ENCODE results near the gene DSCAM.

Gene DSCAM

GRCh38 chr21:40853956-40854688, 7.2 kb upstream of the DSCAM start:
- Histone ChIP-seq H3K36me3 (no peaks in the 10 kb centered on the region), H3K27me3 (no peaks in the 10 kb centered on the region), H3K4me1 (peaks cover 11 to 38% (median 13%) of the 10 kb centered on the region in 10 experiments; a peak in 19 of 20 replicates), H3K27ac (peak overlapping the region in 4 of 11 experiments; percentile 23 to 79 (median 56); a peak in 7 of 22 replicates), H3K4me3 (no peak overlapping the region; a peak in 1 of 20 replicates), H3K9ac (peak overlapping the region in 2 of 11 experiments; percentile 58 to 61; a peak in 4 of 22 replicates), H4K20me1 (no peaks in the 10 kb centered on the region), H3K4me2 (peak overlapping the region; percentile 52 to 94 (median 61); a peak in 21 of 22 replicates), H3K9me3 (replicated peaks in 1 of 11) (peaks cover 8 to 25% (median 17%) of the 10 kb centered on the region in 11 experiments; a peak in 19 of 22 replicates)
- TF ChIP-seq Cebpa-rat (IDR thresholded peaks at IDR 0.05), result no peak

- peaks cover 11 to 43% (median 13%) of the 10 kb centered on the region in 10 experiments; a peak in 19 of 20 replicates for H3K4me1 ChIP-seq
- H3K9me3 ChIP-seq (replicated peaks in 1 of 11), result peaks cover 5 to 15% (median 10%) of the 10 kb centered on the region in 11 experiments; a peak in 19 of 22 replicates
- no peak for TF ChIP-seq Cebpa-rat (IDR thresholded peaks at IDR 0.05)
- H3K36me3 ChIP-seq, result no peaks in the 10 kb centered on the region
- no peaks in the 10 kb centered on the region for H4K20me1 ChIP-seq
- H3K4me3 ChIP-seq, result no peak overlapping the region
- H3K4me2 ChIP-seq, result no peak overlapping the region
- no peaks in the 10 kb centered on the region for H3K27me3 ChIP-seq
- no peak overlapping the region for H3K27ac ChIP-seq
- no peak overlapping the region for H3K9ac ChIP-seq
Observed at GRCh38 chr21:40852563-40852962, 5.6 kb upstream of the DSCAM start.

- H3K4me1 ChIP-seq, result peaks cover 11 to 43% (median 13%) of the 10 kb centered on the region in 10 experiments; a peak in 19 of 20 replicates
- H3K4me3 ChIP-seq, result no peak overlapping the region
- no peak overlapping the region for H3K9ac ChIP-seq
- no peaks in the 10 kb centered on the region for H3K36me3 ChIP-seq
- H3K9me3 ChIP-seq (replicated peaks in 1 of 11), result peaks cover 0 to 7% (median 2%) of the 10 kb centered on the region in 11 experiments; a peak in 11 of 22 replicates
- no peak overlapping the region for H3K27ac ChIP-seq
- no peak for TF ChIP-seq Cebpa-rat (IDR thresholded peaks at IDR 0.05)
- H3K4me2 ChIP-seq, result no peak overlapping the region
- no peaks in the 10 kb centered on the region for H4K20me1 ChIP-seq
- H3K27me3 ChIP-seq, result no peaks in the 10 kb centered on the region
Observed at GRCh38 chr21:40851749-40852148, 4.8 kb upstream of the DSCAM start.

- H3K4me2 ChIP-seq, result 0 out of 22 replicates have a peak overlapping the region, but pooled peaks of 1 of the 11 experiments have one; percentile 2
- TF ChIP-seq Cebpa-rat (IDR thresholded peaks at IDR 0.05), result no peak
Observed at GRCh38 chr21:40850071-40850470, 3.1 kb upstream of the DSCAM start.

GRCh38 chr21:40847951-40848350, 993 bp upstream of the DSCAM start:
- no peaks in the 10 kb centered on the region for H3K27me3 ChIP-seq
- peak overlapping the region in 1 of 11 experiments; percentile 49; a peak in 1 of 22 replicates for H3K4me2 ChIP-seq
- no peaks in the 10 kb centered on the region for H3K36me3 ChIP-seq
- no peak overlapping the region for H3K9ac ChIP-seq
- H3K9me3 ChIP-seq (replicated peaks in 1 of 11), result peaks cover 0 to 4% (median 0%) of the 10 kb centered on the region in 11 experiments; a peak in 1 of 22 replicates
- H3K4me3 ChIP-seq, result no peak overlapping the region
- H3K4me1 ChIP-seq, result peaks cover 0 to 13% (median 0%) of the 10 kb centered on the region in 10 experiments; a peak in 2 of 20 replicates
- TF ChIP-seq Cebpa-rat (IDR thresholded peaks at IDR 0.05), result no peak
- no peaks in the 10 kb centered on the region for H4K20me1 ChIP-seq
- H3K27ac ChIP-seq, result no peak overlapping the region

More at GRCh38 chr21:40850071-40850470, 3.1 kb upstream of the DSCAM start:
- H4K20me1 ChIP-seq, result no peaks in the 10 kb centered on the region
- no peaks in the 10 kb centered on the region for H3K36me3 ChIP-seq
- no peak overlapping the region for H3K9ac ChIP-seq
- H3K27me3 ChIP-seq, result no peaks in the 10 kb centered on the region
- H3K27ac ChIP-seq, result no peak overlapping the region
- H3K9me3 ChIP-seq (replicated peaks in 1 of 11), result peaks cover 0 to 4% (median 0%) of the 10 kb centered on the region in 11 experiments; a peak in 1 of 22 replicates
- H3K4me1 ChIP-seq, result peaks cover 11 to 35% (median 13%) of the 10 kb centered on the region in 10 experiments; a peak in 19 of 20 replicates
- H3K4me3 ChIP-seq, result no peak overlapping the region

- no peak for TF ChIP-seq Cebpa-rat (IDR thresholded peaks at IDR 0.05)
- no peak overlapping the region for H3K27ac ChIP-seq
- no peak overlapping the region for H3K9ac ChIP-seq
- peaks cover 0 to 9% (median 0%) of the 10 kb centered on the region in 10 experiments; a peak in 2 of 20 replicates for H3K4me1 ChIP-seq
- H3K9me3 ChIP-seq (replicated peaks in 1 of 11), result peaks cover 0 to 4% (median 0%) of the 10 kb centered on the region in 11 experiments; a peak in 1 of 22 replicates
- H3K4me2 ChIP-seq, result no peak overlapping the region
- H4K20me1 ChIP-seq, result no peaks in the 10 kb centered on the region
- no peaks in the 10 kb centered on the region for H3K27me3 ChIP-seq
- no peaks in the 10 kb centered on the region for H3K36me3 ChIP-seq
- no peak overlapping the region for H3K4me3 ChIP-seq
Observed at GRCh38 chr21:40846103-40846502, 855 bp downstream of the DSCAM start.

- no peak overlapping the region for H3K4me3 ChIP-seq
- TF ChIP-seq Cebpa-rat (IDR thresholded peaks at IDR 0.05), result no peak
- no peaks in the 10 kb centered on the region for H3K36me3 ChIP-seq
- no peak overlapping the region for H3K9ac ChIP-seq
- no peaks in the 10 kb centered on the region for H3K27me3 ChIP-seq
- H3K4me1 ChIP-seq, result peaks cover 0 to 9% (median 0%) of the 10 kb centered on the region in 10 experiments; a peak in 2 of 20 replicates
- no peaks in the 10 kb centered on the region for H4K20me1 ChIP-seq
- no peak overlapping the region for H3K4me2 ChIP-seq
- peaks cover 0 to 4% (median 0%) of the 10 kb centered on the region in 11 experiments; a peak in 1 of 22 replicates for H3K9me3 ChIP-seq (replicated peaks in 1 of 11)
- no peak overlapping the region for H3K27ac ChIP-seq
Observed at GRCh38 chr21:40845441-40845995, 1.4 kb downstream of the DSCAM start.

- H3K4me1 ChIP-seq, result peaks cover 0 to 9% (median 0%) of the 10 kb centered on the region in 10 experiments; a peak in 3 of 20 replicates
- no peak overlapping the region for H3K9ac ChIP-seq
- H3K27me3 ChIP-seq, result no peaks in the 10 kb centered on the region
- no peak overlapping the region for H3K27ac ChIP-seq
- H3K36me3 ChIP-seq, result no peaks in the 10 kb centered on the region
- no peak for TF ChIP-seq Cebpa-rat (IDR thresholded peaks at IDR 0.05)
- H3K4me2 ChIP-seq, result no peak overlapping the region
- H3K4me3 ChIP-seq, result no peak overlapping the region
- peaks cover 0 to 4% (median 0%) of the 10 kb centered on the region in 11 experiments; a peak in 1 of 22 replicates for H3K9me3 ChIP-seq (replicated peaks in 1 of 11)
- no peaks in the 10 kb centered on the region for H4K20me1 ChIP-seq
Observed at GRCh38 chr21:40844935-40845334, 2.0 kb downstream of the DSCAM start.

GRCh38 chr21:40842197-40842552, 4.8 kb downstream of the DSCAM start:
- Histone ChIP-seq H3K36me3 (no peaks in the 10 kb centered on the region), H3K4me2 (no peak overlapping the region)
- TF ChIP-seq Cebpa-rat (IDR thresholded peaks at IDR 0.05), result no peak

More at GRCh38 chr21:40842197-40842552, 4.8 kb downstream of the DSCAM start:
- H3K9ac ChIP-seq, result no peak overlapping the region
- peaks cover 0 to 4% (median 0%) of the 10 kb centered on the region in 11 experiments; a peak in 1 of 22 replicates for H3K9me3 ChIP-seq (replicated peaks in 1 of 11)
- peaks cover 0 to 12% (median 0%) of the 10 kb centered on the region in 10 experiments; a peak in 4 of 20 replicates for H3K4me1 ChIP-seq
- H3K27ac ChIP-seq, result no peak overlapping the region
- no peak overlapping the region for H3K4me3 ChIP-seq
- H4K20me1 ChIP-seq, result no peaks in the 10 kb centered on the region
- no peaks in the 10 kb centered on the region for H3K27me3 ChIP-seq

Measured in BLaER1 treated with 17β-estradiol and CSF1 and Interleukin-3, amounts not matched to agents 10 nM and 100 nM (cell line).